HG02943 (cell line): ENCODE results near the gene SLC25A39.
"Not testable (repeated sequence)": the region's sequence is repeated elsewhere in the genome, so short reads cannot be mapped to it uniquely, and the experiment has no call there.

ENCODE experiments used
- ATAC-seq: cut with Tn5 transposase; IDR thresholded peaks from one replicate; pipeline ENCODE4 v1.9.1; 2021; ENCODE audit warnings: mild to moderate bottlenecking, low read depth, moderate library complexity; ENCODE audit not compliant: unreplicated experiment

SLC25A39 gene

GRCh38 chr17:44324571-44325275, at the start of gene SLC25A39:
Gene SLC25A39 (minus strand): TSS chr17:44324823. CDS start chr17:44323562, 1,261 bp downstream.
- peak; percentile 54 for ATAC-seq

GRCh38 chr17:44372036-44372435, 47.4 kb upstream of the SLC25A39 start:
- no peak for ATAC-seq

GRCh38 chr17:44369414-44370023, 44.9 kb upstream of the SLC25A39 start:
- not testable (repeated sequence) for ATAC-seq

- ATAC-seq, result not testable (repeated sequence)
These were observed 44.0 kb upstream of the SLC25A39 start for GRCh38 chr17:44368391-44369243.

- no peak for ATAC-seq
These were observed 42.8 kb upstream of the SLC25A39 start for GRCh38 chr17:44367231-44367979.

GRCh38 chr17:44365051-44365450, 40.4 kb upstream of the SLC25A39 start:
- ATAC-seq, result not testable (repeated sequence)

GRCh38 chr17:44363613-44364159, 39.1 kb upstream of the SLC25A39 start, which contains the start of gene FAM171A2:
Gene FAM171A2 (minus strand): TSS chr17:44363853. CDS start chr17:44363714, 139 bp downstream.
- ATAC-seq, result no peak

GRCh38 chr17:44362949-44363612, 38.5 kb upstream of the SLC25A39 start:
- ATAC-seq, result no peak

GRCh38 chr17:44362459-44362948, 37.9 kb upstream of the SLC25A39 start:
- ATAC-seq, result no peak

GRCh38 chr17:44361292-44362260, 37.0 kb upstream of the SLC25A39 start:
- no peak for ATAC-seq

GRCh38 chr17:44360826-44361225, 36.2 kb upstream of the SLC25A39 start:
- no peak for ATAC-seq

- ATAC-seq, result no peak
These were observed 35.5 kb upstream of the SLC25A39 start for GRCh38 chr17:44360144-44360533.

GRCh38 chr17:44359458-44360143, 35.0 kb upstream of the SLC25A39 start:
- no peak for ATAC-seq

GRCh38 chr17:44359006-44359405, 34.4 kb upstream of the SLC25A39 start:
- ATAC-seq, result no peak

- no peak for ATAC-seq
These were observed 33.4 kb upstream of the SLC25A39 start for GRCh38 chr17:44358066-44358465.

- no peak for ATAC-seq
These were observed 31.6 kb upstream of the SLC25A39 start for GRCh38 chr17:44356241-44356640.

- ATAC-seq, result no peak
These were observed 31.0 kb upstream of the SLC25A39 start for GRCh38 chr17:44355642-44356099.
